Astrocyte (in vitro differentiated cells and primary cell): Measurements from ENCODE around the gene PNMT. TPM values are rescaled to one million over a fixed set of nuclear protein-coding genes. Genes with fewer than 3 reads are reported as not detected.

Source experiments
- DNase-seq: peaks from one replicate; pipeline ENCODE4 v3.0.0-alpha.2; 2010; ENCODE audit warnings: low read depth
- FAIRE-seq: peaks from 2 replicates; lab custom pipeline; 2011; peaks lifted over from hg19 to GRCh38; lab: Jason Lieb, UNC
- H2AFZ ChIP-seq: 2 replicates; pipeline ENCODE4 v1.6.0; 2012; ENCODE audit warnings: low read depth, low read length, inconsistent platforms
- H3K27ac ChIP-seq: 2 replicates; pipeline ENCODE4 v1.5.1; 2011; ENCODE audit warnings: low read depth, low read length, inconsistent platforms
- H3K27me3 ChIP-seq: 2 replicates; pipeline ENCODE4 v1.6.0; 2011; ENCODE audit warnings: low read length, inconsistent platforms; ENCODE audit not compliant: insufficient read depth
- H3K36me3 ChIP-seq: 2 replicates; pipeline ENCODE4 v1.5.1; 2011; ENCODE audit warnings: low read length, inconsistent platforms; ENCODE audit not compliant: insufficient read depth
- H3K4me1 ChIP-seq: 2 replicates; pipeline ENCODE4 v1.5.1; 2011; ENCODE audit warnings: low read length, inconsistent platforms; ENCODE audit not compliant: insufficient read depth
- H3K4me2 ChIP-seq: 2 replicates; pipeline ENCODE4 v1.6.0; 2012; ENCODE audit warnings: low read length, inconsistent platforms
- H3K4me3 ChIP-seq: 2 replicates; pipeline ENCODE4 v1.5.1; 2011; ENCODE audit warnings: low read depth, mild to moderate bottlenecking, low read length, inconsistent platforms; ENCODE audit not compliant: insufficient read depth
- H3K79me2 ChIP-seq: 2 replicates; pipeline ENCODE4 v1.6.0; 2012; ENCODE audit warnings: mild to moderate bottlenecking, low read length, inconsistent platforms; ENCODE audit not compliant: insufficient read depth
- H3K9ac ChIP-seq: 2 replicates; pipeline ENCODE4 v1.6.0; 2012; ENCODE audit warnings: mild to moderate bottlenecking, low read length, inconsistent platforms
- H3K9me3 ChIP-seq: 2 replicates; pipeline ENCODE4 v1.5.1; 2012; ENCODE audit warnings: low read depth, mild to moderate bottlenecking, low read length, inconsistent platforms; ENCODE audit not compliant: insufficient read depth
- H4K20me1 ChIP-seq: 2 replicates; pipeline ENCODE4 v1.6.0; 2012; ENCODE audit warnings: low read length, inconsistent platforms; ENCODE audit not compliant: insufficient read depth
- H3K27ac Mint-ChIP-seq: one replicate; pipeline ENCODE4 v1.8.0; 2021; ENCODE audit warnings: mild to moderate bottlenecking, mixed read lengths; ENCODE audit not compliant: unreplicated experiment
- H3K27me3 Mint-ChIP-seq: one replicate; pipeline ENCODE4 v1.8.0; 2021; ENCODE audit warnings: low read depth, mixed read lengths; ENCODE audit not compliant: unreplicated experiment
- H3K36me3 Mint-ChIP-seq: one replicate; pipeline ENCODE4 v1.8.0; 2021; ENCODE audit warnings: low read depth, mixed read lengths; ENCODE audit not compliant: unreplicated experiment
- H3K4me1 Mint-ChIP-seq: one replicate; pipeline ENCODE4 v1.8.0; 2021; ENCODE audit warnings: low read depth, mixed read lengths; ENCODE audit not compliant: unreplicated experiment
- H3K4me3 Mint-ChIP-seq: one replicate; pipeline ENCODE4 v1.8.0; 2021; ENCODE audit warnings: mild to moderate bottlenecking, moderate library complexity, mixed read lengths; ENCODE audit not compliant: unreplicated experiment
- H3K9me3 Mint-ChIP-seq: one replicate; pipeline ENCODE4 v1.8.0; 2021; ENCODE audit warnings: mild to moderate bottlenecking, mixed read lengths; ENCODE audit not compliant: unreplicated experiment
- EZH2 ChIP-seq: IDR thresholded peaks from 2 replicates; pipeline ENCODE4 v1.6.1; 2012; ENCODE audit warnings: mild to moderate bottlenecking, low read length, inconsistent platforms; ENCODE audit not compliant: insufficient read depth
- total RNA-seq: library from RNA; stranded (reverse); gene quantifications from 2 replicates; pipeline ENCODE4 v1.2.1, GENCODE V29; 2021
- TF ChIP-seq, protein P1 (sequence below): IDR thresholded peaks from 2 replicates; pipeline ENCODE4 v1.5.1; 2011; ENCODE audit warnings: low read depth, mild to moderate bottlenecking, inconsistent platforms, low read length, moderate library complexity; ENCODE audit not compliant: insufficient read depth

The PNMT gene
- total RNA-seq, 1 donor from 2014 or later = 0.59 TPM

DNA sequence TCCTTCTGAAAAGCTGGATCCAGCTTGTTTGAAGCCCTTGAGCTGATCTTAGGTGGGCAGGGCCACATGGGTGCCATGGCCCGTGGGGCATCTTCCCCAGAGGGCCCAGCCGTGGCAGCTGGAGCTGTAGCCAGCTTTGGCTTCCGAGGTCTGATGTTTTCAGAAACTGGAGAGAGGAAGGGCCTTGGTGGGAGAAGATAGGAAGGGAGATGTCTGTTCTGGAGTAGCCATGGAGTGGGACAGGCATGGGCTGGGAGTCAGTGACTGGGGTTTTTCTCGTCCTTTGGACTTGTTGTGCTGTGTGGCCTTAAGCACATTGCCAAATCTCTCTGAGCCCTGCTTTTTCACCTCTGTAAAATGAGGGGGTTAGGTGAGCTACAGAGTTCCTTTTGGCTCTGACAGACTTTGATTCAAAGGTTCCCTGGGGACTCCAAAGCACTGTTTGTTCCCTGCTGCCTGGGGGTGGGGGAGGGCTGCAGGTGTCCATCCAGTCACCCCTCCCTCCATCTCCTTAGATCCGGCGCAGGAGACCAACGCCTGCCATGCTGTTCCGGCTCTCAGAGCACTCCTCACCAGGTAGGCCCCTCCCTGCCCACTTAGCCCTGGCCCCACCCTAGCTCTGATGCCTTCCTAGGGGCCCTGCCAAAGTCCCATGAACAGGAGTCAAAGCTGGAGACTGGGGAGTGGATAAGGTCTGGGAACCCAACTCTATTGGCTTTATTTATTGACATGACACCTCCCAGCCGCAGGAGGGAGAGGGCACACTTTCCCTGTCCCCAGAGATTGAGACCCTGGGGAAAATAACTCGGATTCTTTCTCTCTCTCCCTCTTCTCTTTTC lies 39.4 kb upstream of the PNMT start:
- no peak for DNase-seq
- H4K20me1 ChIP-seq = no peaks in the 10 kb centered on the region
- H3K79me2 ChIP-seq = no peaks in the 10 kb centered on the region
- Mint-ChIP-seq H3K4me3 (no peak overlapping the region), H3K36me3 (no peaks in the 10 kb centered on the region), H3K27me3 (peaks cover 64% of the 10 kb centered on the region), H3K9me3 (no peaks in the 10 kb centered on the region), H3K4me1 (peaks cover 2% of the 10 kb centered on the region), H3K27ac (no peak overlapping the region)
- H3K4me3 ChIP-seq = no peak overlapping the region
- no peaks in the 10 kb centered on the region for H3K9me3 ChIP-seq
- TF ChIP-seq, protein P1, sequence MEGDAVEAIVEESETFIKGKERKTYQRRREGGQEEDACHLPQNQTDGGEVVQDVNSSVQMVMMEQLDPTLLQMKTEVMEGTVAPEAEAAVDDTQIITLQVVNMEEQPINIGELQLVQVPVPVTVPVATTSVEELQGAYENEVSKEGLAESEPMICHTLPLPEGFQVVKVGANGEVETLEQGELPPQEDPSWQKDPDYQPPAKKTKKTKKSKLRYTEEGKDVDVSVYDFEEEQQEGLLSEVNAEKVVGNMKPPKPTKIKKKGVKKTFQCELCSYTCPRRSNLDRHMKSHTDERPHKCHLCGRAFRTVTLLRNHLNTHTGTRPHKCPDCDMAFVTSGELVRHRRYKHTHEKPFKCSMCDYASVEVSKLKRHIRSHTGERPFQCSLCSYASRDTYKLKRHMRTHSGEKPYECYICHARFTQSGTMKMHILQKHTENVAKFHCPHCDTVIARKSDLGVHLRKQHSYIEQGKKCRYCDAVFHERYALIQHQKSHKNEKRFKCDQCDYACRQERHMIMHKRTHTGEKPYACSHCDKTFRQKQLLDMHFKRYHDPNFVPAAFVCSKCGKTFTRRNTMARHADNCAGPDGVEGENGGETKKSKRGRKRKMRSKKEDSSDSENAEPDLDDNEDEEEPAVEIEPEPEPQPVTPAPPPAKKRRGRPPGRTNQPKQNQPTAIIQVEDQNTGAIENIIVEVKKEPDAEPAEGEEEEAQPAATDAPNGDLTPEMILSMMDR = no peak
- no peak for TF ChIP-seq EZH2
- H3K27ac ChIP-seq = no peak overlapping the region
- H3K27me3 ChIP-seq = peaks cover 63% of the 10 kb centered on the region
- no peak overlapping the region for H3K9ac ChIP-seq
- no peak for FAIRE-seq
- no peak overlapping the region for H3K4me2 ChIP-seq
- H3K4me1 ChIP-seq = peaks cover 5% of the 10 kb centered on the region
- no peaks in the 10 kb centered on the region for H3K36me3 ChIP-seq
- no peak overlapping the region for H2AFZ ChIP-seq

- Histone ChIP-seq H3K9me3 (no peaks in the 10 kb centered on the region), H3K27me3 (peaks cover 61% of the 10 kb centered on the region), H2AFZ (no peak overlapping the region), H3K36me3 (no peaks in the 10 kb centered on the region), H3K4me1 (peaks cover 5% of the 10 kb centered on the region), H3K27ac (no peak overlapping the region), H3K4me3 (no peak overlapping the region), H3K79me2 (no peaks in the 10 kb centered on the region), H4K20me1 (no peaks in the 10 kb centered on the region), H3K9ac (no peak overlapping the region), H3K4me2 (no peak overlapping the region)
- H3K36me3 Mint-ChIP-seq = no peaks in the 10 kb centered on the region
- H3K4me3 Mint-ChIP-seq = no peak overlapping the region
- H3K9me3 Mint-ChIP-seq = no peaks in the 10 kb centered on the region
- H3K4me1 Mint-ChIP-seq = peaks cover 2% of the 10 kb centered on the region
- FAIRE-seq (no peak), DNase-seq (no peak)
- TF ChIP-seq EZH2 = no peak
- TF ChIP-seq, protein P1 = no peak
- H3K27me3 Mint-ChIP-seq = peaks cover 60% of the 10 kb centered on the region
- no peak overlapping the region for H3K27ac Mint-ChIP-seq
These were observed 38.8 kb upstream of the PNMT start for GRCh38 chr17:39629494-39629880.

DNA sequence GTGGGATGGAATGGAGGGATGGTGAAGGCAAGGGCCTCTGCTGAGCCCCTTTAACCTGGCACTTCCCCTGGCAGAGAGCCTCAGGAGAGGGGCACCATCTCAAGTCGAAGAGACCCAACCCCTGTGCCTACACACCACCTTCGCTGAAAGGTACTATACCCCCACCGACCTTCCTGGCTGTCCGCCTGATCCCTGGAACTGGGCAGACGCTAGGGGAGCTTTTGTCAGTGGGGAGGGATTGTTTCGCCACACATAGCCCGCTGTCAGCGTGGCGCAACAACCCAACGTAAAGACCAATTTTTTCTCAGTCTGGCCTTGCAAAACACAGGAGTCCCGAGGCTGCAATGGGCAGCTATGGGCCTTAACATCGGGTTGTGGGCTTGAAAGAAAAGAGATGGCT lies 38.4 kb upstream of the PNMT start:
- DNase-seq (no peak), FAIRE-seq (no peak)
- Histone ChIP-seq H3K4me2 (no peak overlapping the region), H3K79me2 (no peaks in the 10 kb centered on the region), H3K4me1 (peaks cover 5% of the 10 kb centered on the region), H3K9ac (no peak overlapping the region), H3K4me3 (no peak overlapping the region), H3K27ac (no peak overlapping the region), H3K27me3 (peaks cover 57% of the 10 kb centered on the region), H2AFZ (no peak overlapping the region), H4K20me1 (no peaks in the 10 kb centered on the region), H3K36me3 (no peaks in the 10 kb centered on the region), H3K9me3 (no peaks in the 10 kb centered on the region)
- Mint-ChIP-seq H3K27ac (no peak overlapping the region), H3K9me3 (no peaks in the 10 kb centered on the region), H3K27me3 (peaks cover 56% of the 10 kb centered on the region), H3K36me3 (no peaks in the 10 kb centered on the region), H3K4me1 (peaks cover 2% of the 10 kb centered on the region), H3K4me3 (no peak overlapping the region)
- TF ChIP-seq EZH2 = no peak
- TF ChIP-seq, protein P1 = no peak
